Trophoblast cell (in vitro differentiated cells and primary cell): Measurements from ENCODE around the gene TSHZ2.

ENCODE experiments used
- DNase-seq, 2 donors: peaks; one replicate each; pipeline ENCODE4 v3.0.0-alpha.2; 2016
- H2AFZ ChIP-seq: 2 replicates; pipeline ENCODE4 v1.6.1; 2013; ENCODE audit warnings: low read length, moderate library complexity, mild to moderate bottlenecking; ENCODE audit not compliant: insufficient read depth, poor library complexity
- H2AK5ac ChIP-seq: 2 replicates; pipeline ENCODE4 v1.6.1; 2013; ENCODE audit warnings: mild to moderate bottlenecking, low read length
- H2BK120ac ChIP-seq: 2 replicates; pipeline ENCODE4 v1.6.1; 2013; ENCODE audit warnings: low read length, mild to moderate bottlenecking, moderate library complexity; ENCODE audit not compliant: insufficient read depth, poor library complexity
- H2BK12ac ChIP-seq: 2 replicates; pipeline ENCODE4 v1.6.1; 2013; ENCODE audit warnings: mild to moderate bottlenecking, low read length, moderate library complexity
- H2BK5ac ChIP-seq: 2 replicates; pipeline ENCODE4 v1.6.1; 2013; ENCODE audit warnings: low read length, low read depth, moderate library complexity, mild to moderate bottlenecking; ENCODE audit not compliant: poor library complexity
- H3K14ac ChIP-seq: 2 replicates; pipeline ENCODE4 v1.6.1; 2013; ENCODE audit warnings: mild to moderate bottlenecking, low read length
- H3K18ac ChIP-seq: 2 replicates; pipeline ENCODE4 v1.6.1; 2013; ENCODE audit warnings: mild to moderate bottlenecking, low read length
- H3K23ac ChIP-seq: 2 replicates; pipeline ENCODE4 v1.6.1; 2013; ENCODE audit warnings: low read length
- H3K27ac ChIP-seq: 2 replicates; pipeline ENCODE4 v1.5.1; 2013; ENCODE audit warnings: low read depth, mild to moderate bottlenecking, inconsistent platforms, low read length, moderate library complexity
- H3K27me3 ChIP-seq: 2 replicates; pipeline ENCODE4 v1.6.1; 2013; ENCODE audit warnings: inconsistent platforms, mild to moderate bottlenecking, low read length, moderate library complexity; ENCODE audit not compliant: insufficient read depth
- H3K36me3 ChIP-seq, 2 experiments: 1 replicate in 1 of 2; 2 replicates in 1 of 2; pipeline ENCODE4 v1.6.1; 2013; ENCODE audit warnings: low read length in 2 of 2, mild to moderate bottlenecking in 2 of 2, moderate library complexity in 1 of 2; ENCODE audit not compliant: insufficient read depth in 2 of 2, control insufficient read depth in 1 of 2
- H3K4ac ChIP-seq: 2 replicates; pipeline ENCODE4 v1.6.1; 2013; ENCODE audit warnings: low read depth, mild to moderate bottlenecking, low read length, moderate library complexity
- H3K4me1 ChIP-seq, 2 experiments: 1 replicate in 1 of 2; 2 replicates in 1 of 2; pipeline ENCODE4 v1.6.1; 2013; ENCODE audit warnings: low read length in 2 of 2, mild to moderate bottlenecking in 2 of 2, moderate library complexity in 1 of 2; ENCODE audit not compliant: insufficient read depth in 2 of 2, control insufficient read depth in 1 of 2
- H3K4me2 ChIP-seq: 2 replicates; pipeline ENCODE4 v1.6.1; 2013; ENCODE audit warnings: inconsistent platforms, mild to moderate bottlenecking, low read length, moderate library complexity
- H3K4me3 ChIP-seq: 2 replicates; pipeline ENCODE4 v1.5.1; 2013; ENCODE audit warnings: mild to moderate bottlenecking, low read depth, low read length, inconsistent platforms
- H3K79me1 ChIP-seq: one replicate; pipeline ENCODE4 v1.6.1; 2013; ENCODE audit warnings: low read length
- H3K79me2 ChIP-seq: 2 replicates; pipeline ENCODE4 v1.6.1; 2013; ENCODE audit warnings: low read length, mild to moderate bottlenecking; ENCODE audit not compliant: control insufficient read depth, insufficient read depth, poor library complexity
- H3K9ac ChIP-seq: 2 replicates; pipeline ENCODE4 v1.6.1; 2013; ENCODE audit warnings: mild to moderate bottlenecking, low read length
- H3K9me3 ChIP-seq: 2 replicates; pipeline ENCODE4 v1.6.1; 2013; ENCODE audit warnings: low read depth, mild to moderate bottlenecking, control low read depth, inconsistent platforms, low read length; ENCODE audit not compliant: insufficient read depth
- H4K12ac ChIP-seq: 2 replicates; pipeline ENCODE4 v1.6.1; 2013; ENCODE audit warnings: low read depth, mild to moderate bottlenecking, low read length, moderate library complexity
- H4K8ac ChIP-seq: 2 replicates; pipeline ENCODE4 v1.6.1; 2013; ENCODE audit warnings: low read depth, mild to moderate bottlenecking, low read length, moderate library complexity
- H4K91ac ChIP-seq: one replicate; pipeline ENCODE4 v1.6.1; 2013; ENCODE audit warnings: low read depth, mild to moderate bottlenecking, low read length, moderate library complexity
- WGBS: extraction: QIAGEN DNeasy Blood & Tissue Kit; methylation state at CpG from one replicate; pipeline ENCODE4 v1.1.7; 2013; ENCODE audit warnings: missing lambda C conversion rate; ENCODE audit not compliant: insufficient read length, insufficient coverage; ENCODE audit errors: extremely low coverage; 5-methylcytosine and 5-hydroxymethylcytosine counted together

TSHZ2 gene

DNA sequence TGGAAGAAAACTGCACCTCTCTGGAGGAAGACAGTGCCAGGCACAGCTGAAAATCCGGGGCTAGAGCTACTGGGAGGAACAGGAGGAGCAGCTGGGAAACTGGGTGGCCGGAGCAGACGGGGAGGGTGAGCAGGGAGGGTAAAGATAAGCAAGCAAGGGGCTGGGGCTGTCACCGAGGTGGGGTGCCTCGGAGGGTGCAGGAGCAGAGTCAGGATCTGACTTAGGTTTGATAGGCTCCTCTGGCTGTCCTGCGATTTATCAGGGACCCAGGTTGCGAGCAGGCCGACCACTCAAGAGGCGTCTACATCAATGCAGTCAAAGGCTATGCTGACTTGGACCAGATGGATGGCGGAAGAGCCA, 12.3 kb downstream of the TSHZ2 start:
- Histone ChIP-seq H2BK5ac (no peak overlapping the region), H3K18ac (no peak overlapping the region), H3K9ac (no peak overlapping the region), H3K36me3 (no peaks in the 10 kb centered on the region), H3K79me2 (no peaks in the 10 kb centered on the region), H2BK12ac (no peak overlapping the region), H3K79me1 (no peaks in the 10 kb centered on the region), H3K4ac (no peak overlapping the region), H3K9me3 (no peaks in the 10 kb centered on the region), H2AFZ (no peak overlapping the region), H3K4me3 (no peak overlapping the region), H2BK120ac (no peak overlapping the region), H2AK5ac (no peak overlapping the region), H4K12ac (no peak overlapping the region), H4K8ac (no peak overlapping the region), H3K4me2 (no peak overlapping the region), H4K91ac (no peak overlapping the region), H3K23ac (no peak overlapping the region), H3K27ac (no peak overlapping the region), H3K14ac (no peak overlapping the region), H3K4me1 (no peaks in the 10 kb centered on the region), H3K27me3 (no peaks in the 10 kb centered on the region)
- no CpG with 5 or more reads among the region's 10 CpGs for WGBS
- DNase-seq: no peak

DNA sequence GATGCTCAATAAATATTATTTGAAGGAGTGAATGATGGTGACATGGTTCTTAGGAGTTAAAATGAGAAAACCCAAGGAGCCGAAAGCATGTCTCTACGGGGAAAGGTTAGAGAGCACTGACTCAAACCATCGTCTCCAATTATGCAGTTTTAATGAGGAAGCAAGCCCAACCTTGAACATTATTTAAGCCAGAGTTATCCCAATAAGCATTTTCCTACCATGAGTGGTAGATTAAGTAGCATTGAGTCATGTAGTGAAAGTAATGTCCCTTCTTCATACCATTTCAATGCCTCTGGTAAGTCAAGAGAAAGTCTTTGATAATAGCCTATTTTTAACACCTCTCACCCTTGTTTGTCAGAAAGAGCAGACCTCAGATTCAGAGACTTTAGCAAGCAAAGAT, 13.5 kb downstream of the TSHZ2 start:
- Histone ChIP-seq H2BK120ac (no peak overlapping the region), H3K27me3 (no peaks in the 10 kb centered on the region), H2AK5ac (no peak overlapping the region), H3K4me3 (no peak overlapping the region), H3K9me3 (no peaks in the 10 kb centered on the region), H3K79me2 (no peaks in the 10 kb centered on the region), H3K18ac (no peak overlapping the region), H3K4me2 (no peak overlapping the region), H2AFZ (no peak overlapping the region), H4K91ac (no peak overlapping the region), H3K9ac (no peak overlapping the region), H2BK5ac (no peak overlapping the region), H3K36me3 (no peaks in the 10 kb centered on the region), H4K12ac (no peak overlapping the region), H3K23ac (no peak overlapping the region), H3K4me1 (no peaks in the 10 kb centered on the region), H3K14ac (no peak overlapping the region), H2BK12ac (no peak overlapping the region), H3K27ac (no peak overlapping the region), H3K4ac (no peak overlapping the region), H3K79me1 (no peaks in the 10 kb centered on the region), H4K8ac (no peak overlapping the region)
- no CpG with 5 or more reads among the region's 3 CpGs for WGBS
- no peak for DNase-seq

DNA sequence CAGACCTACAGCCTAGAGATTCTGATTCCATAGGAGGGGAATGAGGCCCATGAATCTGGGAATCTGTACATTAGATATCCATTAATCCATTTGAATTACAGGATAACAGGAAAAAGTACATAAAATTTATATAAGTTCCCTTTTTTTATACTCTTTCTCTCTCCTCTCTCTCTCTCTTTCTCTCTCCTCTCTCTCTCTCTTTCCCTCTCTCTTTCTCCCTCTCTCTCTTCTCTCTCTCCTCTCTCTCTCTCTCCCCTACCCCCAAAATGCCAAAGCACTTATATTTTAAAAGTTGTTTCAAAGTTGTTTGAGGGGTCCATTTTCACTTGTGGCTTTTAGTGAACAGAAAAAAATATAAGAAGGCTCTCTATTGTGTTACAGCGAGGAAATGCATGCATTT, 15.1 kb downstream of the TSHZ2 start:
- H2BK5ac ChIP-seq: no peak overlapping the region
- no peak overlapping the region for H3K4me3 ChIP-seq
- H4K12ac ChIP-seq: no peak overlapping the region
- H2AK5ac ChIP-seq: no peak overlapping the region
- no peak overlapping the region for H3K14ac ChIP-seq
- H3K4ac ChIP-seq: no peak overlapping the region
- H3K23ac ChIP-seq: no peak overlapping the region
- no peak overlapping the region for H3K18ac ChIP-seq
- H3K9ac ChIP-seq: no peak overlapping the region
- H2BK12ac ChIP-seq: no peak overlapping the region
- H3K9me3 ChIP-seq: no peaks in the 10 kb centered on the region
- H2AFZ ChIP-seq: no peak overlapping the region
- H2BK120ac ChIP-seq: no peak overlapping the region
- no CpG with 5 or more reads among the region's 1 CpG for WGBS
- no peak overlapping the region for H3K27ac ChIP-seq
- H3K4me1 ChIP-seq: no peaks in the 10 kb centered on the region
- no peaks in the 10 kb centered on the region for H3K27me3 ChIP-seq
- no peak for DNase-seq
- H3K36me3 ChIP-seq: no peaks in the 10 kb centered on the region
- H3K79me2 ChIP-seq: no peaks in the 10 kb centered on the region
- H4K91ac ChIP-seq: no peak overlapping the region
- no peak overlapping the region for H3K4me2 ChIP-seq
- no peak overlapping the region for H4K8ac ChIP-seq
- H3K79me1 ChIP-seq: no peaks in the 10 kb centered on the region

DNA sequence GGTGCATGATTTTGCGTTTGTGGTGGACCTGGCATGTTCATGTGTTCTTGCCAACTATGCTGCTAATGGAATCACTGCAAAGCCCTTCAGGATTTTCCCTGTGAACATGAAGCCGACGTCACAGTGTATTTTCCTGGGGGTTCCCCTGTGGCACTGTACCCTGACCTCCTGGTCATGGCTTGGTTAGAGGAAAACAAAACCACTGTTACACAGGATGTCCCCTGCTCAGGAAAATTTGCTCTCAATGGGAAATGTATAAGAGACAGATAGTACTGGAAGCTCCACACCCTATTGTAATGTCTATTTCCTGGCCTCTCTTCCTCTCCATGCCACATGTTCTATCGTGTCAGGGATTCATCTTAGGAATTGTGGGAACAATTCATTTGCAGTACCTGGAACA, 19.7 kb downstream of the TSHZ2 start:
- DNase-seq: no peak
- WGBS: no CpG with 5 or more reads among the region's 4 CpGs

More for the DNA sequence above, 19.7 kb downstream of the TSHZ2 start:
- Histone ChIP-seq H3K18ac (no peak overlapping the region), H3K79me1 (no peaks in the 10 kb centered on the region), H2AK5ac (no peak overlapping the region), H3K36me3 (no peaks in the 10 kb centered on the region), H2BK120ac (no peak overlapping the region), H3K4ac (no peak overlapping the region), H3K9ac (no peak overlapping the region), H3K27me3 (no peaks in the 10 kb centered on the region), H3K14ac (no peak overlapping the region), H3K9me3 (no peaks in the 10 kb centered on the region), H2BK12ac (no peak overlapping the region), H2BK5ac (no peak overlapping the region), H3K4me2 (no peak overlapping the region), H3K79me2 (no peaks in the 10 kb centered on the region), H3K4me1 (no peaks in the 10 kb centered on the region), H3K27ac (no peak overlapping the region), H4K91ac (no peak overlapping the region), H3K23ac (no peak overlapping the region), H4K8ac (no peak overlapping the region), H2AFZ (no peak overlapping the region), H3K4me3 (no peak overlapping the region), H4K12ac (no peak overlapping the region)
